ENCODE results near the gene BACH2.

DNA sequence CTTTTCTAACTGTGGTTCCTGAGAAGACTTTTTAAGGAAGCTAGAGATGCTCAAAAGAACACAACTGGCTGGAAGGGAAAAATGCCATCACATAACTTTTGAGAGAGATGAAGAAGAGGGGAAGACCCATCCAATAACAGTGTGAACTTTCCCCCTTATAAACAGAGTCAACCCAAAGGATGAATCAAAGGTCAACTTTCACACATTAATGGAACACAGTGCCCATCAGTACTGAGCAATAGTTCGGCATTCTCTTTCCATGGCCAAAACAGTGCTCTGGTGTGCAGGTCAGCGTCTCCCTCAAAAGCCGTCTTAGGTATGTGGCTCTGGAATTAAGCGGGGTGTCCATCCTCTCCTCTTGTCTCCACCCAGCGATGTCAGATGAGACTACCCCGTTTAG lies 272.0 kb downstream of the BACH2 start:
- TF ChIP-seq EZH2phosphoT487 (conservative IDR thresholded peaks at IDR 0.05; ENCODE audit: low read length): no peak
- TF ChIP-seq, protein P1, sequence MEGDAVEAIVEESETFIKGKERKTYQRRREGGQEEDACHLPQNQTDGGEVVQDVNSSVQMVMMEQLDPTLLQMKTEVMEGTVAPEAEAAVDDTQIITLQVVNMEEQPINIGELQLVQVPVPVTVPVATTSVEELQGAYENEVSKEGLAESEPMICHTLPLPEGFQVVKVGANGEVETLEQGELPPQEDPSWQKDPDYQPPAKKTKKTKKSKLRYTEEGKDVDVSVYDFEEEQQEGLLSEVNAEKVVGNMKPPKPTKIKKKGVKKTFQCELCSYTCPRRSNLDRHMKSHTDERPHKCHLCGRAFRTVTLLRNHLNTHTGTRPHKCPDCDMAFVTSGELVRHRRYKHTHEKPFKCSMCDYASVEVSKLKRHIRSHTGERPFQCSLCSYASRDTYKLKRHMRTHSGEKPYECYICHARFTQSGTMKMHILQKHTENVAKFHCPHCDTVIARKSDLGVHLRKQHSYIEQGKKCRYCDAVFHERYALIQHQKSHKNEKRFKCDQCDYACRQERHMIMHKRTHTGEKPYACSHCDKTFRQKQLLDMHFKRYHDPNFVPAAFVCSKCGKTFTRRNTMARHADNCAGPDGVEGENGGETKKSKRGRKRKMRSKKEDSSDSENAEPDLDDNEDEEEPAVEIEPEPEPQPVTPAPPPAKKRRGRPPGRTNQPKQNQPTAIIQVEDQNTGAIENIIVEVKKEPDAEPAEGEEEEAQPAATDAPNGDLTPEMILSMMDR (IDR thresholded peaks at IDR 0.05; ENCODE audit: insufficient read depth, low read length, poor library complexity, severe bottlenecking): no peak
